ENCODE measurements around the gene HOXA3.

Gene HOXA3

GRCh38 chr7:27161721-27162560 is 9.6 kb upstream of the HOXA3 start:
- no peak overlapping the region for H3K27ac Mint-ChIP-seq

DNA sequence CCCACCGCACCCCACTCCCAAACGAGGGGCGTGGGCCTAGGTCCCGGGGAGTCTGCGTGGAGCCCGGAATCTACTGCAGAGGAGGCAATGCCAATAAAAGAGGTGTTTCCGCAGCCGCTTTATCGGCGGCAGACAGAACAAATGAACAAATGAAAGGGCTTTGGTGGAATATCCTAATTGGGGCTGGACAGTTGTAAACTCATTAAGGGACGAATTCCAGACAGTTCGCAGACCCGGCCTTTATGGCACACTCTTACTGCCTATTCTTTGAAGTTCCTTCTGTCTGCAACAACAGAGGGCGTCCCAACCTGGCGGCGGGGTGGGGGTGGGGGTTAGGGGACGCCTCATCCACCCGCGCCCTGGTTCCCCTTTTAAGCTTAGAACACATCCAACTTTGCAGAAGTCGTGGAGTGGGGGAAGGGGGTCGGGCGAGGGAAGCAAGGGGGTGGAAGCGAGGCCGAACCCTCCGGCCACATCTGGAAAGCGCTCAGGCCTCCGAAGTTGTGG is 8.9 kb upstream of the HOXA3 start:
- H3K4me1 Mint-ChIP-seq (ENCODE audit: low read depth) = peaks cover 60% of the 10 kb centered on the region
- H3K27ac Mint-ChIP-seq = peak overlapping the region; percentile 80
- intact Hi-C loops (cut with micrococcal nuclease) = loop anchor here (2.0 to 10.0 kb wide), 6 partner anchors 309 to 1266 kb away; no protein-coding TSS in a partner anchor
- no peaks in the 10 kb centered on the region for H3K9me3 Mint-ChIP-seq
- no peaks in the 10 kb centered on the region for H3K36me3 Mint-ChIP-seq (ENCODE audit: low read depth)
- peak overlapping the region; percentile 92 for H3K4me3 Mint-ChIP-seq
- H3K27me3 Mint-ChIP-seq = peaks cover 87% of the 10 kb centered on the region

More at GRCh38 chr7:27161721-27162560, 9.6 kb upstream of the HOXA3 start:
- no peak overlapping the region for H3K4me3 Mint-ChIP-seq
- peaks cover 64% of the 10 kb centered on the region for H3K4me1 Mint-ChIP-seq (ENCODE audit: low read depth)
- H3K36me3 Mint-ChIP-seq (ENCODE audit: low read depth) = no peaks in the 10 kb centered on the region
- peaks cover 87% of the 10 kb centered on the region for H3K27me3 Mint-ChIP-seq
- intact Hi-C loops (cut with micrococcal nuclease) = loop anchor here (2.0 to 10.0 kb wide), 6 partner anchors 310 to 1267 kb away; no protein-coding TSS in a partner anchor
- no peaks in the 10 kb centered on the region for H3K9me3 Mint-ChIP-seq

DNA sequence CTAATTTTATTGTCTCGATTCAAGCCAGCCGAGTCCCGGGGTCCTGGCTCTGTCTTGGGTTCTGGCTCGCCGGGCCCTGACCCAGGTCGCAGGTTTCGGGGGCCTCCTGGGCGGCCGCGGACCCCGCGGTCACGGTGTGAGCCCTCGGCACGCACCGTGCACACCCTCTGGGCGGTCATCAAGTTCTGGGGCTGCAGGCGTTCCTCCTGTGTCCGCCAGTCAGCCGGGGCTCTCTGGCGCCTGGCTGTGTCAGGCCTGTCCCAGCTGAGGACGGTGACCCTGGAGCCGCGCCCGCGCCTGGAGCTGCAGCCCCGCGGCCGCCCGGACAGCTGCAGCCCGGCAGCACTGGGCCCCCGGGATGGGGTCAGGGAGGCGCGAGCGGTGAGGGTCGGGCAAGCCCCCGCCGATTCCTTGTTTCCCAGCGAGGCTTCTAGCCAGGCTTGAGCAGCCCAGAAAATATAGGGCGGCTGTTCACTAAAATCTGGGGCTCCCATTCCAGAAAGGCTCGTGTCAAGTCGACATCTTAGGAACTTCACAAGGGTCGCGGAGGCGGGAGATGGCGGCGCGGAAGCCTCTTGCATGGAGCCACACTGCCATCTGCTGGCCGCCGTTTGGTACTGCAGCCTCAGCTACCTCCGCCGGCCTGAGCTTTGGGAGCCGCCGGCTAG is 8.3 kb upstream of the HOXA3 start:
- H3K36me3 Mint-ChIP-seq (ENCODE audit: low read depth) = no peaks in the 10 kb centered on the region
- H3K27me3 Mint-ChIP-seq = peaks cover 87% of the 10 kb centered on the region
- intact Hi-C loops (cut with micrococcal nuclease) = loop anchor here (2.0 to 10.0 kb wide), 6 partner anchors 308 to 1266 kb away; no protein-coding TSS in a partner anchor
- no peaks in the 10 kb centered on the region for H3K9me3 Mint-ChIP-seq
- peak overlapping the region; percentile 92 for H3K4me3 Mint-ChIP-seq
- H3K4me1 Mint-ChIP-seq (ENCODE audit: low read depth) = peaks cover 60% of the 10 kb centered on the region
- H3K27ac Mint-ChIP-seq = peak overlapping the region; percentile 80

DNA sequence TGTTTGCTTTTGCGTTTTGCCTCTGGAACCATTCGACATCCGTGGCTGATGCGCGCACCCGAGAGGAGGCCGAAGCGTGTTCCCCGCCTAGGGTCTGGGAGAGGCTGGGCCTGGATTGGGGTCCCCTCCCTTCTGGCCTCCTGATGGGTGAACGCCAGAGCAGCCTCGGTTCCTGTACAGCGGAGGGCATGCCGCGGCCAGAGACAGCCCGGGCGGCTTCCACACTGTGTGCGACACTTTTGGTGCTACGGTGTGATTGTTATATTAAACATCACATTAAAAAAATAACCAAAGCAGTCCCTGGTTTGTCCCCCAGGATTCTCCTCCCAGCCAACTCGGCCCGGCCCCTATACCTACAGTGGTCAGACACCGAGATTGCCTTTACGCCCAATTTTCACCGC is 7.8 kb upstream of the HOXA3 start:
- H3K4me1 Mint-ChIP-seq (ENCODE audit: low read depth) = peaks cover 64% of the 10 kb centered on the region
- no peaks in the 10 kb centered on the region for H3K9me3 Mint-ChIP-seq
- H3K36me3 Mint-ChIP-seq (ENCODE audit: low read depth) = no peaks in the 10 kb centered on the region
- peaks cover 87% of the 10 kb centered on the region for H3K27me3 Mint-ChIP-seq
- no peak overlapping the region for H3K27ac Mint-ChIP-seq
- intact Hi-C loops (cut with micrococcal nuclease) = loop anchor here (2.0 to 10.0 kb wide), 6 partner anchors 308 to 1265 kb away; no protein-coding TSS in a partner anchor
- peak overlapping the region; percentile 92 for H3K4me3 Mint-ChIP-seq

- H3K4me1 Mint-ChIP-seq (ENCODE audit: low read depth) = peaks cover 66% of the 10 kb centered on the region
- intact Hi-C loops (cut with micrococcal nuclease) = loop anchor here (2.0 to 10.0 kb wide), 7 partner anchors 65 to 1265 kb away; partner anchors contain the start of gene HOXA1
- H3K27me3 Mint-ChIP-seq = peaks cover 87% of the 10 kb centered on the region
- no peaks in the 10 kb centered on the region for H3K36me3 Mint-ChIP-seq (ENCODE audit: low read depth)
- H3K4me3 Mint-ChIP-seq = peak overlapping the region; percentile 92
- no peak overlapping the region for H3K27ac Mint-ChIP-seq
- no peaks in the 10 kb centered on the region for H3K9me3 Mint-ChIP-seq
These were observed 7.1 kb upstream of the HOXA3 start for GRCh38 chr7:27159266-27160144.

DNA sequence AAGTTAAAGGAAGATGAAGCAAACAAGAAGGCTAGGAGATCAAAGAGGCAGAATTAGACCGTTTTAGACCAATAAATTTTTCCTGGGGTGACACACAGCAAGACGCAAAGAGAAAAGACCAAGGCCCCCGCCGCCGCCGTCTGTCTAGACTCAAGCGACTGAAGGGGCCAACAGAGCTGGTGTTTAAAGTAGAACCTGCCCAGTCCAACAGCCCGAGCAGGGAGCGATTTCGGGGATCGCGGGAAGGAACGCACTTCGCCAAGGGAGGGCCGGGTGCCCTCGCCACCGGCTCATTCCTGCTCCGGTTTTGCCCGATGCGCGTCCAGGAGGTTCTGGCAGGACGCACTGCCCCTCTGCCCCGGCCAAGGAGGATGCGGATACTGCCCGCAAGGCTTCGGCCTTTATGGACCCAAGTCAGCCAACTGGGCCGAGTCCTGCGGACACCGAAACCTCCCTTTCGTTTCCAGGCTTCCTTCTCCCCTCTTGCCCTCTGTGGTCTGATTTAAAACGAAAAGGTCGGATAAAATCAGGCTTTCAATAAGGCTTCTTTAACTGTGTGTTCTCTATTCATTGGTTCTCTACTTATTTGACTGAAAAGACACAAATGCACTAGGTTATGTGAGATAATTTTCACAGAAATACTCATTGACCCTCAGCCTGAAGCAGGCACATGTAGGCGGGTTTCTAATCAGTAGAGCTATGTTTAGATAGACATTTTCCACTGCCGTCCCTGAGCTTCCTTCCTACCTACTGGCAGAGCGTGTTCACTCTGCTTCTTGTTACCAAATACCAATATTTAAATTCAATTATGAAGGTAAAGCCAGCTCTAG is 6.3 kb upstream of the HOXA3 start:
- peaks cover 62% of the 10 kb centered on the region for H3K4me1 Mint-ChIP-seq (ENCODE audit: low read depth)
- H3K4me3 Mint-ChIP-seq = peak overlapping the region; percentile 25
- no peaks in the 10 kb centered on the region for H3K36me3 Mint-ChIP-seq (ENCODE audit: low read depth)
- intact Hi-C loops (cut with micrococcal nuclease) = loop anchor here (10.0 kb wide), 1 partner anchor 64 kb away; the partner anchor contains the start of gene HOXA1
- peaks cover 87% of the 10 kb centered on the region for H3K27me3 Mint-ChIP-seq
- no peak overlapping the region for H3K27ac Mint-ChIP-seq
- H3K9me3 Mint-ChIP-seq = no peaks in the 10 kb centered on the region

GRCh38 chr7:27157702-27158431 is 5.5 kb upstream of the HOXA3 start:
- Mint-ChIP-seq H3K9me3 (no peaks in the 10 kb centered on the region), H3K27me3 (peaks cover 89% of the 10 kb centered on the region), H3K4me3 (no peak overlapping the region), H3K4me1 (ENCODE audit: low read depth) (peaks cover 57% of the 10 kb centered on the region), H3K36me3 (ENCODE audit: low read depth) (no peaks in the 10 kb centered on the region), H3K27ac (no peak overlapping the region)
- intact Hi-C loops (cut with micrococcal nuclease) = loop anchor here (10.0 kb wide), 1 partner anchor 63 kb away; the partner anchor contains the start of gene HOXA1

GRCh38 chr7:27156916-27157701 is 4.7 kb upstream of the HOXA3 start:
- H3K27me3 Mint-ChIP-seq = peaks cover 93% of the 10 kb centered on the region
- peaks cover 62% of the 10 kb centered on the region for H3K4me1 Mint-ChIP-seq (ENCODE audit: low read depth)
- no peak overlapping the region for H3K27ac Mint-ChIP-seq
- intact Hi-C loops (cut with micrococcal nuclease) = loop anchor here (10.0 kb wide), 1 partner anchor 62 kb away; the partner anchor contains the start of gene HOXA1
- peak overlapping the region; percentile 42 for H3K4me3 Mint-ChIP-seq
- no peaks in the 10 kb centered on the region for H3K36me3 Mint-ChIP-seq (ENCODE audit: low read depth)
- H3K9me3 Mint-ChIP-seq = no peaks in the 10 kb centered on the region

DNA sequence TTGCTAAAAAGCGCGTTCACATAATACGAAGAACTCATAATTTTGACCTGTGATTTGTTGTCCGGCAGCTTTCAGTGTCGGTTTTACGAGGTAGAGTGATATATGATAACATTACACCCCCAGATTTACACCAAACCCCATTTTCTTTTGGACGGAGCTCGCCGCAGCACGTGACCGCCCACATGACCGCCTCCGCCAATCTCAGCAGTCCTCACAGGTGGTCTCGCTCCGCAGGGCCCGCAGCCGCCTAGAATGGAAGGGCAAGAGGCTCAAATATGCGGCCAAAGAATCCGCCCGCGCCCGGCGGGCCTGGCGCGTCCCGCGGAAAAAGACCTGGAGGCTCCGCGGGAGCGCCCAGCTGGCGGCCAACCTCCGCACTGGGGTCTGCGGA is 4.1 kb upstream of the HOXA3 start, which contains the start of gene HOXA7:
Gene HOXA7 (minus strand): TSS at position 168 of the 391 bp plus-strand sequence. CDS start 130 bp downstream, at position 38.
- no peaks in the 10 kb centered on the region for H3K36me3 Mint-ChIP-seq (ENCODE audit: low read depth)
- peaks cover 64% of the 10 kb centered on the region for H3K4me1 Mint-ChIP-seq (ENCODE audit: low read depth)
- intact Hi-C loops (cut with micrococcal nuclease) = loop anchor here (10.0 kb wide), 1 partner anchor 62 kb away; the partner anchor contains the start of gene HOXA1
- peaks cover 93% of the 10 kb centered on the region for H3K27me3 Mint-ChIP-seq
- peak within 1 kb of the TSS; percentile 73 for H3K4me3 Mint-ChIP-seq
- no peaks in the 10 kb centered on the region for H3K9me3 Mint-ChIP-seq
- no peak within 1 kb of the TSS for H3K27ac Mint-ChIP-seq

DNA sequence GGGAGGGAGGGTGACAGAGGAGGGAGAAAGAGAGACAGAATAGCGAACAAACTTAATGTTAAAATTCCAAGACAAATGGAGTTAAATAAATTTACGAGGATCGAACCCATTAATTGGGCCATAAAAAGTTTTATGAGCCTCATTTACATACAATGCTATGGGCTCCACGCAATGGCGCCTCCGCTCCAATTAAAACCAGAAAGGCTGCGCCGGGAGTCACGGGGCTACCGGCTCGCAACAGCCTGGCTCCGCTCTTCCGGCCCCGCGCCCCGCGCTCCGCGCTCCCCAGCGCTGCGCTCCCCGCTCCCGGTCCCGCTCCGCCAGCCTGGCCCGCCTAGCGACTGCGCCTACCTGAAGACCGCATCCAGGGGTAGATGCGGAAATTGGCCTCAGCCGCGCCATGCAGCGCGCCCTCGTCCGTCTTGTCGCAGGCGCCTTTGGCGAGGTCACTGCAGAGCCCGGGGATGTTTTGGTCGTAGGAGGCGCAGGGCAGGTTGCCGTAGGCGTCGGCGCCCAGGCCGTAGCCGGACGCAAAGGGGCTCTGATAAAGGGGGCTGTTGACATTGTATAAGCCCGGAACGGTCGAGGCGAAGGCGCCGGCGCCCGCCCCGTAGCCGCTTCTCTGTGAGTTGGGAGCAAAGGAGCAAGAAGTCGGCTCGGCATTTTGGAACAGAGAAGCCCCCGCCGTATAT is 3.6 kb upstream of the HOXA3 start:
- H3K27ac Mint-ChIP-seq = no peak overlapping the region
- no peaks in the 10 kb centered on the region for H3K9me3 Mint-ChIP-seq
- intact Hi-C loops (cut with micrococcal nuclease) = loop anchor here (10.0 kb wide), 1 partner anchor 61 kb away; the partner anchor contains the start of gene HOXA1
- H3K36me3 Mint-ChIP-seq (ENCODE audit: low read depth) = no peaks in the 10 kb centered on the region
- H3K4me3 Mint-ChIP-seq = peak overlapping the region; percentile 73
- H3K27me3 Mint-ChIP-seq = peaks cover 99% of the 10 kb centered on the region
- H3K4me1 Mint-ChIP-seq (ENCODE audit: low read depth) = peaks cover 69% of the 10 kb centered on the region

Data from dendritic cell treated with granulocyte-macrophage colony-stimulating factor and Interleukin-4, amounts not matched to agents 40 ng/mL and 50 ng/mL, for 4 days (primary cell).